ENCODE results near the gene EDIL3.

Gene EDIL3

GRCh38 chr5:84378420-84378819 lies 6.3 kb downstream of the EDIL3 start:
- DNase-seq (ENCODE audit: low read depth): no peak
- TF ChIP-seq CTCF (IDR thresholded peaks at IDR 0.05; ENCODE audit: insufficient read depth, low read depth, low read length, missing control alignments): no peak
- H3K4me3 ChIP-seq (ENCODE audit: low read length): no peak overlapping the region

GRCh38 chr5:84376346-84376745 lies 8.3 kb downstream of the EDIL3 start:
- no peak for DNase-seq (ENCODE audit: low read depth)
- no peak for TF ChIP-seq CTCF (IDR thresholded peaks at IDR 0.05; ENCODE audit: insufficient read depth, low read depth, low read length, missing control alignments)
- H3K4me3 ChIP-seq (ENCODE audit: low read length): no peak overlapping the region

- TF ChIP-seq CTCF (IDR thresholded peaks at IDR 0.05; ENCODE audit: insufficient read depth, low read depth, low read length, missing control alignments): no peak
- H3K4me3 ChIP-seq (ENCODE audit: low read length): no peak overlapping the region
- DNase-seq (ENCODE audit: low read depth): no peak
Observed at GRCh38 chr5:84374568-84374967, 10.1 kb downstream of the EDIL3 start.

GRCh38 chr5:84373506-84373905 lies 11.2 kb downstream of the EDIL3 start:
- no peak for DNase-seq (ENCODE audit: low read depth)
- no peak overlapping the region for H3K4me3 ChIP-seq (ENCODE audit: low read length)
- no peak for TF ChIP-seq CTCF (IDR thresholded peaks at IDR 0.05; ENCODE audit: insufficient read depth, low read depth, low read length, missing control alignments)

GRCh38 chr5:84372066-84372695 lies 12.5 kb downstream of the EDIL3 start:
- H3K4me3 ChIP-seq (ENCODE audit: low read length): no peak overlapping the region
- TF ChIP-seq CTCF (IDR thresholded peaks at IDR 0.05; ENCODE audit: insufficient read depth, low read depth, low read length, missing control alignments): no peak
- no peak for DNase-seq (ENCODE audit: low read depth)

GRCh38 chr5:84370176-84370575 lies 14.5 kb downstream of the EDIL3 start:
- no peak for DNase-seq (ENCODE audit: low read depth)
- TF ChIP-seq CTCF (IDR thresholded peaks at IDR 0.05; ENCODE audit: insufficient read depth, low read depth, low read length, missing control alignments): no peak
- no peak overlapping the region for H3K4me3 ChIP-seq (ENCODE audit: low read length)

GRCh38 chr5:84364043-84364442 lies 20.6 kb downstream of the EDIL3 start:
- no peak overlapping the region for H3K4me3 ChIP-seq (ENCODE audit: low read length)
- TF ChIP-seq CTCF (IDR thresholded peaks at IDR 0.05; ENCODE audit: insufficient read depth, low read depth, low read length, missing control alignments): no peak
- no peak for DNase-seq (ENCODE audit: low read depth)
